Fibroblast of lung (primary cell): ENCODE data around the gene PPWD1. TPM values are rescaled to one million over a fixed set of nuclear protein-coding genes. Genes with fewer than 3 reads are reported as not detected.

Source experiments
- DNase-seq, 2 donors: peaks; one replicate each; pipeline versions ENCODE4 v3.0.0 to v3.0.0-alpha.2; 2010; ENCODE audit warnings: low read depth in 2 of 2
- H2AFZ ChIP-seq: 2 replicates; pipeline ENCODE4 v1.5.1; 2012; ENCODE audit warnings: low read length, control low read depth, inconsistent platforms
- H3K27ac ChIP-seq: 2 replicates; pipeline ENCODE4 v1.5.1; 2011; ENCODE audit warnings: low read length, control low read depth; ENCODE audit not compliant: insufficient read depth
- H3K27me3 ChIP-seq: 2 replicates; pipeline ENCODE4 v1.5.1; 2011; ENCODE audit warnings: mild to moderate bottlenecking, low read length; ENCODE audit not compliant: control insufficient read depth, insufficient read depth
- H3K36me3 ChIP-seq: 2 replicates; pipeline ENCODE4 v1.5.1; 2011; ENCODE audit warnings: low read length; ENCODE audit not compliant: control insufficient read depth, insufficient read depth
- H3K4me1 ChIP-seq: 2 replicates; pipeline ENCODE4 v1.5.1; 2011; ENCODE audit warnings: low read length; ENCODE audit not compliant: control insufficient read depth, insufficient read depth; ENCODE audit errors: extremely low read depth
- H3K4me2 ChIP-seq: 2 replicates; pipeline ENCODE4 v1.5.1; 2011; ENCODE audit warnings: low read length, control low read depth; ENCODE audit not compliant: insufficient read depth; ENCODE audit errors: extremely low read depth
- H3K4me3 ChIP-seq, 4 experiments: fragments of 200-600 bp in 1 of 4; sonication (generic) in 1 of 4; replicated peaks in 1 of 4; 2 replicates each; pipeline ENCODE4 v1.5.1; 2011 to 2016; ENCODE audit warnings: low read length in 4 of 4, low read depth in 3 of 4, mild to moderate bottlenecking in 3 of 4, control low read depth in 2 of 4, inconsistent platforms in 1 of 4, mixed read lengths in 1 of 4; ENCODE audit not compliant: insufficient read depth in 1 of 4; ENCODE audit errors: control extremely low read depth in 1 of 4
- H3K79me2 ChIP-seq: 2 replicates; pipeline ENCODE4 v1.5.1; 2012; ENCODE audit warnings: mild to moderate bottlenecking, low read length, inconsistent platforms; ENCODE audit not compliant: control insufficient read depth, insufficient read depth
- H3K9ac ChIP-seq: 2 replicates; pipeline ENCODE4 v1.5.1; 2011; ENCODE audit warnings: mild to moderate bottlenecking, low read length, control low read depth; ENCODE audit not compliant: insufficient read depth
- H3K9me3 ChIP-seq: 2 replicates; pipeline ENCODE4 v1.5.1; 2012; ENCODE audit warnings: low read depth, low read length; ENCODE audit not compliant: control insufficient read depth, insufficient read depth
- H4K20me1 ChIP-seq: 2 replicates; pipeline ENCODE4 v1.5.1; 2011; ENCODE audit warnings: low read length; ENCODE audit not compliant: control insufficient read depth, insufficient read depth; ENCODE audit errors: extremely low read depth
- CTCF ChIP-seq, 2 donors: IDR thresholded peaks in 1 of 2; conservative IDR thresholded peaks in 1 of 2; 1 replicate in 1 of 2; 2 replicates in 1 of 2; pipeline ENCODE4 v1.5.1; 2011 to 2012; ENCODE audit warnings: low read length in 2 of 2, control low read depth in 1 of 2, inconsistent platforms in 1 of 2, low read depth in 1 of 2, mild to moderate bottlenecking in 1 of 2
- EZH2 ChIP-seq: IDR thresholded peaks from 2 replicates; pipeline ENCODE4 v1.5.1; 2012; ENCODE audit warnings: low read length, control low read depth, mild to moderate bottlenecking; ENCODE audit errors: missing control alignments
- polyA plus RNA-seq, 2 donors: library from polyadenylated mRNA; depleted of rRNA in 1 of 2; stranded (reverse) in 1 of 2; unstranded in 1 of 2; fragments of >200 nt; gene quantifications; 2 replicates each; pipeline ENCODE4 v1.2.1, GENCODE V29; 2011 to 2012; ENCODE audit warnings: missing spikeins in 1 of 2
- total RNA-seq: library from RNA; depleted of rRNA; stranded (reverse); fragments of >200 nt; gene quantifications from 2 replicates; pipeline ENCODE4 v1.2.1, GENCODE V29; 2014

The PPWD1 gene
- total and polyA plus RNA-seq, 2 donors (not counting 1 experiment from before 2014, with no cell fraction given) = 7.3 to 41.5 TPM

- Histone ChIP-seq H2AFZ (no peak overlapping the region), H3K4me1 (peaks cover 2% of the 10 kb centered on the region), H4K20me1 (no peaks in the 10 kb centered on the region), H3K4me3 (peak overlapping the region; percentile 64 to 97 (median 90)), H3K9ac (peak overlapping the region; percentile 69), H3K9me3 (no peaks in the 10 kb centered on the region), H3K36me3 (no peaks in the 10 kb centered on the region), H3K79me2 (peaks cover 62% of the 10 kb centered on the region), H3K27ac (no peak overlapping the region), H3K27me3 (no peaks in the 10 kb centered on the region), H3K4me2 (peak overlapping the region; percentile 73)
- peak in 1 of 2 donors; percentile 0 for DNase-seq
- no peak for TF ChIP-seq CTCF (conservative IDR thresholded peaks at IDR 0.05 in 1 of 2, IDR thresholded peaks at IDR 0.05 in 1 of 2; ENCODE audit: low read depth in 1 of 2, low read length in 2 of 2)
- TF ChIP-seq EZH2 = no peak
Measured at GRCh38 chr5:65625743-65626142, 62.6 kb downstream of the PPWD1 start.

GRCh38 chr5:65630981-65631380, 67.9 kb downstream of the PPWD1 start:
- no peak overlapping the region for H3K27ac ChIP-seq
- TF ChIP-seq EZH2 = no peak
- no peak for TF ChIP-seq CTCF (conservative IDR thresholded peaks at IDR 0.05 in 1 of 2, IDR thresholded peaks at IDR 0.05 in 1 of 2; ENCODE audit: low read depth in 1 of 2, low read length in 2 of 2)
- no peaks in the 10 kb centered on the region for H3K4me1 ChIP-seq
- no peak for DNase-seq
- no peaks in the 10 kb centered on the region for H3K36me3 ChIP-seq
- no peak overlapping the region for H3K9ac ChIP-seq
- peaks cover 28% of the 10 kb centered on the region for H3K79me2 ChIP-seq
- no peaks in the 10 kb centered on the region for H3K27me3 ChIP-seq
- no peak overlapping the region for H3K4me2 ChIP-seq
- H4K20me1 ChIP-seq = no peaks in the 10 kb centered on the region
- H3K4me3 ChIP-seq = no peak overlapping the region
- no peaks in the 10 kb centered on the region for H3K9me3 ChIP-seq
- no peak overlapping the region for H2AFZ ChIP-seq

Other genes with a start within 250 kb of the PPWD1 start
- 45.2 and 48.3 TPM in 2 replicates for gene ADAMTS6, start 81.4 kb upstream of the PPWD1 start, total RNA-seq
- gene ADAMTS6, start 81.4 kb upstream of the PPWD1 start, polyA plus RNA-seq = 4.1 and 7.5 TPM in 2 replicates
- 4.9 and 7.1 TPM in 2 replicates for gene CENPK, start 128 bp upstream of the PPWD1 start, total RNA-seq
- 11.2 and 16.0 TPM in 2 replicates for gene CENPK, start 128 bp upstream of the PPWD1 start, polyA plus RNA-seq
- gene TRIM23, start 61.0 kb downstream of the PPWD1 start, total RNA-seq = 48.6 and 51.1 TPM in 2 replicates
- 9.5 and 14.1 TPM in 2 replicates for gene TRIM23, start 61.0 kb downstream of the PPWD1 start, polyA plus RNA-seq
- 3.5 and 4.4 TPM in 2 replicates for gene SHLD3, start 61.7 kb downstream of the PPWD1 start, total RNA-seq
- 2.9 and 3.3 TPM in 2 replicates for gene SHLD3, start 61.7 kb downstream of the PPWD1 start, polyA plus RNA-seq
- gene TRAPPC13, start 61.7 kb downstream of the PPWD1 start, total RNA-seq = 23.9 and 34.8 TPM in 2 replicates
- gene TRAPPC13, start 61.7 kb downstream of the PPWD1 start, polyA plus RNA-seq = 20.1 and 22.8 TPM in 2 replicates
- 14.1 and 32.4 TPM in 2 replicates for gene SGTB, start 158.8 kb downstream of the PPWD1 start, total RNA-seq
- 15.5 and 18.7 TPM in 2 replicates for gene SGTB, start 158.8 kb downstream of the PPWD1 start, polyA plus RNA-seq
- gene NLN, start 158.9 kb downstream of the PPWD1 start, total RNA-seq = 16.2 and 33.7 TPM in 2 replicates
- 29.2 and 35.2 TPM in 2 replicates for gene NLN, start 158.9 kb downstream of the PPWD1 start, polyA plus RNA-seq